AG04449 (cell line): ENCODE results near the gene BCKDHB.

ENCODE experiments used
- CTCF ChIA-PET: fragments of 350-600 bp; formaldehyde crosslinking; extraction: SDS; loops from one replicate; lab custom pipeline; 2021; ENCODE audit warnings: antibody characterized with exemption; lab: Yijun Ruan, JAX
- POLR2A ChIA-PET: fragments of 400-600, 350-600 bp; formaldehyde crosslinking; extraction: SDS; loops from one replicate; lab custom pipeline; 2020; ENCODE audit warnings: antibody characterized with exemption, inconsistent platforms; lab: Yijun Ruan, JAX
- DNase-seq: peaks from one replicate; pipeline ENCODE4 v3.0.0-alpha.2; 2010; ENCODE audit warnings: low read depth, low spot score
- H3K4me3 ChIP-seq: 2 replicates; pipeline ENCODE4 v1.5.1; 2011; ENCODE audit warnings: low read depth, mild to moderate bottlenecking, control low read depth, low read length
- TF ChIP-seq, protein P1 (sequence below): IDR thresholded peaks from one replicate; pipeline ENCODE4 v1.5.1; 2011; ENCODE audit warnings: mild to moderate bottlenecking, moderate library complexity, low read length, control low read depth, inconsistent platforms; ENCODE audit not compliant: insufficient read depth; ENCODE audit errors: missing control alignments

The BCKDHB gene

DNA sequence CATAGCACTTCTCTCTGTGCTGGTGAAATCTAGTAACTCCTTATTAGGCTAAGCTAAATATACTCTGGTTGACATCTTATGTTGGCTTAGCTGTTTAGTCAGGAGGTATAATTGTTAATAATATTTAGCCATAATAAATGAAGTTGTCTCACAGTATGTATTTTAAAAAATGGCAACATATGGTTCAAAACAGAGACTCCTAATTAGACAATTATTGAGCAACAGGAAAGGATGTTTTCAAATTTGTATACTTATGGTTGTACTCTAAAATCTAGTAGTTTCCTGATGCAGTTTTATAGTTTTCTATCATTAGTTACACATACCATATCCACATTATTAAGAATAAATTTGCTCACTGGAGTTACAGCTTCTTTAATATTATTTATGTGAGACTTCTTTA is 150.2 kb downstream of the BCKDHB start:
- ChIA-PET POLR2A (no interaction called here), CTCF (no interaction called here)
- no peak for DNase-seq
- H3K4me3 ChIP-seq = no peak overlapping the region
- TF ChIP-seq, protein P1, sequence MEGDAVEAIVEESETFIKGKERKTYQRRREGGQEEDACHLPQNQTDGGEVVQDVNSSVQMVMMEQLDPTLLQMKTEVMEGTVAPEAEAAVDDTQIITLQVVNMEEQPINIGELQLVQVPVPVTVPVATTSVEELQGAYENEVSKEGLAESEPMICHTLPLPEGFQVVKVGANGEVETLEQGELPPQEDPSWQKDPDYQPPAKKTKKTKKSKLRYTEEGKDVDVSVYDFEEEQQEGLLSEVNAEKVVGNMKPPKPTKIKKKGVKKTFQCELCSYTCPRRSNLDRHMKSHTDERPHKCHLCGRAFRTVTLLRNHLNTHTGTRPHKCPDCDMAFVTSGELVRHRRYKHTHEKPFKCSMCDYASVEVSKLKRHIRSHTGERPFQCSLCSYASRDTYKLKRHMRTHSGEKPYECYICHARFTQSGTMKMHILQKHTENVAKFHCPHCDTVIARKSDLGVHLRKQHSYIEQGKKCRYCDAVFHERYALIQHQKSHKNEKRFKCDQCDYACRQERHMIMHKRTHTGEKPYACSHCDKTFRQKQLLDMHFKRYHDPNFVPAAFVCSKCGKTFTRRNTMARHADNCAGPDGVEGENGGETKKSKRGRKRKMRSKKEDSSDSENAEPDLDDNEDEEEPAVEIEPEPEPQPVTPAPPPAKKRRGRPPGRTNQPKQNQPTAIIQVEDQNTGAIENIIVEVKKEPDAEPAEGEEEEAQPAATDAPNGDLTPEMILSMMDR = no peak

DNA sequence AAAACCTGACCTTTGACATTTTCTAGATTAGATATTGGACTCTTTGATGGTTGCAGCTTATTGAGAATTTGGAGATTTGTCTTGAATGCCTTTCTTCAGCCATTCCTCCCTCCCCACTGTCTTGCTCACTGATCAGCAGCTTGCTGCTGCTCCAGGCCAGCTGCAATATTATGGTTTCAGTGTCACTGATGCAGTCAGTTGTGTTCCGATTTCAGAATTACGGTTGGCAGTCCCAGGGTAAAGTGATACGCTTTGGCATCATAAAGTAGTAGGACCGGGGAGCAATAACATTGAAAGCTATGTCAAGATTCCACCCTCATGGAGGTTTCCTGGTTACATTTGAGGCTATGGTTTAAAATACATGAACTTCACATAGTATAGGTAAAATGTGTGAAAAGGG is 152.6 kb downstream of the BCKDHB start:
- POLR2A ChIA-PET = no interaction called here
- DNase-seq = no peak
- TF ChIP-seq, protein P1 = no peak
- H3K4me3 ChIP-seq = no peak overlapping the region
- CTCF ChIA-PET = interaction anchor here (1.0 kb wide), 1 partner anchor 31 kb away, joined by 3 read pairs; no protein-coding TSS in a partner anchor

DNA sequence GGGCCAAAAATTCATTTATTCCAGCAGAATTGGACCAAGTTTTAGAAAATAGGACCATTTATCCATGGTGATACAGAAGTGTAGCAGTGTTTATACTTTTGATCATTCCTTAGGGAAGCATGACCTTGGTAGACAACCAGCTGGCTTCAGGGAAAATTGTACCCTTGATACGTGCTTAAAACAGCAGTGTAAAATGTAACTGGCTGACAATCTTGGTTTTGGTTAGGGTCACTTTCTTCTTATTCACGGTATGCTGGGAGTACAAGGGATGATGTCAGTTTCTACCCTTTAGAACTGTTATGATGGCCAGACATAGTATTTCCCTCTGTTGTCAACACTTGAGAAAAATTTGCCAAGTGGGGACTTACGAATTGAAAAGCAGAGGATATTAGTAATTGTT is 157.1 kb downstream of the BCKDHB start:
- H3K4me3 ChIP-seq = no peak overlapping the region
- POLR2A ChIA-PET = no interaction called here
- TF ChIP-seq, protein P1 = no peak
- CTCF ChIA-PET = no interaction called here
- DNase-seq = no peak

DNA sequence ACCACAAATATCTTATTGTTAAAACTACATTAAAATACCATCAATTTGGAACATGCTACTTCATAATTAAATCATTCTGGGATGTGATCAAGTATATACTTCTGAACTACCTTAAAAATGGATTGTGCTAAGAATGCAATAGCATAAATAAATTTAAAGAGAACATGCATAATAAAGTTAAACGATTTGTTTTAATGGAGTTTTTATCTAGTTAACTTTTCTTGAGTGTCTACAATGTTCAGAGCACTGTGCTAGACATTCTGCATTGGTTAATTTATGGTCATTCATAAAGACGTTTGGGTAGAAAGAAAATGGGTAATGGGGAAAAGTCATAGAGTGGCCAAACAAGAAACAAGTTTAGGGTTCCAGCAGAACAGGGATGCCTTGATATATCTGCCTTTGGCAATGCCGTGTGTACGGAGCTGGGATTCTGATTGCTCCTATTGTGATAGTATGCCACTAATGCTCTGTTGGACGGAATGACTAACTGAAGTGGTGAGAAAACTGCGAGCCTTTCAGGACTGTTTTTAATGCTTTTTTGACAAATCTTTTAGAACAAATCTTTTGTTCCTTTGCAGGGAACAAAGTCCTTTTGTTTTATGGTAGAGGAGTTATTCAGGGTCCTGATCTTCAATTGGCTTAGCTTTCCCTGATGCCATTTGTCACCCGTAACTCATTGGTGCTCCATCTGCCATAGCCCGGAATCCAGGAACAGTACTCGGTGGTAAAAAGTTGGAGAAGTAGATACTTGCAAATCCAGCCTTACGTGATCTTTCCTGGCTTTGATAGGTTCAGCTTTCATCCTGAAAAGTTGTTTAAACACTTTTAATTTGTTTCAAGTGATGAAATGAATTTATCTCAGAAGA is 162.6 kb downstream of the BCKDHB start:
- no peak for DNase-seq
- no peak overlapping the region for H3K4me3 ChIP-seq
- POLR2A ChIA-PET = no interaction called here
- TF ChIP-seq, protein P1 = no peak
- CTCF ChIA-PET = interaction anchor here (1.8 kb wide), 1 partner anchor 55 kb away, joined by 5 read pairs; no protein-coding TSS in a partner anchor

DNA sequence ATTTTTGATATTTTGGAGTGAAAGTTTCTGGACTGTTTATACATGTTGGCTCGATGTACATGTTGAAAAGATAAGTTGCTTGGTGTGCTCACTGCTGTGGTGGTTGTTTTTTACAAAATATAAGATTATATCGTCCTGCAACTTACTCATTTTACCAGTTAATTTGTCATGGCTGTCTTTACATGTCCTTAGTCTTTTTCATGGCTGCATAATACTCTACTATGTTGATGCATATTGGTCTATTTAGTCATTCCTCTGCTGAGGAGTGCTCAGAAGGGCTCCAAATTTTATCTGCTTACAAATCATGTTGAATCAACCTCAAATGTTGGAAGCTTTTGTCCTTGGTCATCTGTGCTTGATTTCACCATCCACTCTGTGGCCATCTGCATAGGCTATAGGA is 164.6 kb downstream of the BCKDHB start:
- CTCF ChIA-PET = no interaction called here
- TF ChIP-seq, protein P1 = no peak
- POLR2A ChIA-PET = no interaction called here
- no peak for DNase-seq
- H3K4me3 ChIP-seq = no peak overlapping the region

DNA sequence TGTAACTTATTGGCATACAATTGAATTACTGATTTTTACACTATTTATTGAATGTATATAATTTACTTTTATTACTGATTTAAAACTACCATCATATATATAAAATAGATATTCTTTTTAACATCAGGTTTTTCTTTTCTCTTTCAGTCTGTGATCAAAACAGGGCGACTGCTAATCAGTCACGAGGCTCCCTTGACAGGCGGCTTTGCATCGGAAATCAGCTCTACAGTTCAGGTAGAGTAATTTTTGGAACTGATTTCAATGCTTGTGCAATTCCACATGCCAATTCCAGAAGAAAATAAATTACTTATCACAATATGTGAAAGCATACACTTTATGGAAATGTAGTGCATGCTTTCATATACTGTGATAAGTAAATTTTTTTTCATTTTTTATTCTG is 166.5 kb downstream of the BCKDHB start:
- POLR2A ChIA-PET = no interaction called here
- DNase-seq = no peak
- TF ChIP-seq, protein P1 = no peak
- H3K4me3 ChIP-seq = no peak overlapping the region
- CTCF ChIA-PET = no interaction called here
